IPS-15b (cell line): ENCODE results near the gene APOF.
"Not testable (repeated sequence)": the region's sequence is repeated elsewhere in the genome, so short reads cannot be mapped to it uniquely, and the experiment has no call there.

Source experiments
- H3K27me3 ChIP-seq: one replicate; pipeline ENCODE4 v1.6.1; 2013; ENCODE audit warnings: low read length; ENCODE audit not compliant: control insufficient read depth, insufficient read depth
- H3K36me3 ChIP-seq: one replicate; pipeline ENCODE4 v1.6.1; 2013; ENCODE audit warnings: low read length; ENCODE audit not compliant: control insufficient read depth, insufficient read depth
- H3K4me1 ChIP-seq: one replicate; pipeline ENCODE4 v1.6.1; 2013; ENCODE audit warnings: mild to moderate bottlenecking, low read length; ENCODE audit not compliant: control insufficient read depth, insufficient read depth
- H3K4me3 ChIP-seq: one replicate; pipeline ENCODE4 v1.5.1; 2013; ENCODE audit warnings: low read depth, low read length
- H3K9ac ChIP-seq: one replicate; pipeline ENCODE4 v1.6.1; 2013; ENCODE audit warnings: low read depth, mild to moderate bottlenecking, low read length
- H3K9me3 ChIP-seq: one replicate; pipeline ENCODE4 v1.6.1; 2013; ENCODE audit warnings: mild to moderate bottlenecking, low read length; ENCODE audit not compliant: control insufficient read depth, insufficient read depth

APOF gene

DNA sequence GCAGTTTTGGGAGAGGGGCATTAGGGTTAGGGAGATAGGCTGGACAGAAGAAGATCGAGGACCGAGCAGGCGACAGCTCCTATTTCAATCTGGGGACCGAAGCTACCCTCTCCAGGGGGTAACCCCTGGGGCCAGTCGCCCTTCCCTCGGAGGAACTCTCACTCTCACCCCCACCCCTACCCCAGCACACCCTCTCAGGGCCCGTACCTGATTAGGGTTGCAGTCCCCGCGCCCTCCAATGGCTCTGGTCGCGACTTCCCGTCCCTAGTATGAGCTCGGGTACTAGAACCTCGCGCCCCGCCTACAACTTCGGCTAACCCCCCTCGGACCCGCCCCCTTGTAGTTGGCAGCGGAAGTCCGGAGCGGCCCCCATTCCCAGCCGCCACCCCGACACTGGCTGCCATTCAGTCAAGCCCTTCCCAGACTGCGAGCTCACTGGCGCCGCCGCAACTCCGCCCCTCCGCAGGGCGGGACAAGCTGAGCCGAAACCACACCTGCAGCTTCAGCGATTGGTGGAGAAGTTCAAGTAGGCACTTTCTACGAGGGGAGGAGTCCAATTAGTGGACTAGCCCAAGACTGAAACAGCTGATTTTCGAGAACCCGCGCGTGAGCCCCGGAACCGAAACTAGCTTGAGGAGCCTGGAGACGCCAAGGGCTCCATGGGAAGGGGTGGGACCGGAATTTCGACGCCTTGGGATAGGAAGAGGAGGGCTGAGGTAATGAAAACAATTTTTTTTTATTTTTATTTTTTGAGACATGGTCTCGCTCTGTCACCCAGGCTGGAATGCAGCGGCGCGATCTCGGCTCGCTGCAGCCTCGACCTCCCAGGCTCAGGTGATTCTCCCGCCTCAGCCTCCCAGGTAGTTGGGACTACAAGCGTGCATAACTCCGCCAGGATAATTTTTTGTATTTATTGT, 2.5 kb downstream of the APOF start, which contains the start of gene STAT2:
Gene STAT2, minus strand, starts transcription at position 257 of the 917 bp plus-strand sequence. CDS start 3,536 bp downstream, outside the sequence.
- H3K9me3 ChIP-seq, result no peaks in the 10 kb centered on the region
- peaks cover 11% of the 10 kb centered on the region for H3K4me1 ChIP-seq
- H3K36me3 ChIP-seq, result peaks cover 14% of the 10 kb centered on the region
- no peaks in the 10 kb centered on the region for H3K27me3 ChIP-seq
- peak within 1 kb of the TSS; percentile 79 for H3K9ac ChIP-seq
- H3K4me3 ChIP-seq, result peak within 1 kb of the TSS; percentile 67

DNA sequence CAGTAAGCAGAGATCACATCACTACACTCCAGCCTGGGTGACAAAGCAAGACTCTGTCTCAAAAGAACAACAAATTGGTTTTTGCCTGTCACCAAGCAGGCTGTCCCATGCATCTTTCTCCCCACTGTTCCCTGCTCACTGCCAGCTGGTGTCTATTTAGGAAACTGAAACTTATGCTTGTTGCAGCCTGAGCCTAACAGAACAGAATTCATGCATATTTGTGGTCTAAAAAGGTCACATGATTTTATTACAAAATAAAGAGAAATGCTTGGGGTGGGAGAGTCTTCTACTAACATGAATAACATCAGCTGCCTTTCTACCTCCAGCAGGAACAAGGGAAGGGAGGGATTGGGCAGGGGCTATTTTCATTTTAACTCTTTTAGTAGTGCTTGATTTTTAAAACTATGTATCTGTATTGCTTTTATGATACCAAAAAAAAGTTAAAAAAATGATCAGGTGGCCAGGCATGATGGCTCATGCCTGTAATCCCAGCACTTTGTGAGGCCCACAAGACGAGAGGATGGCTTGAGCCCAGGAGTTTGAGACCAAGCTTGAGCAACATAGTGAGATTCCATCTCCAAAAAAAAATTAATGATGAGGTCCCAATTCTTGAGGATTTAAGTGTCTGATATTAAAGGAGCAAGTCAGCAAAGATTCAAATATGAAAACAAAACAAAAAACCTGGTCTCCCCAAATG, 3.7 kb downstream of the APOF start:
- Histone ChIP-seq H3K4me1 (peaks cover 11% of the 10 kb centered on the region), H3K9ac (peak overlapping the region; percentile 29), H3K4me3 (peak overlapping the region; percentile 65), H3K36me3 (peaks cover 25% of the 10 kb centered on the region), H3K9me3 (no peaks in the 10 kb centered on the region), H3K27me3 (no peaks in the 10 kb centered on the region)

DNA sequence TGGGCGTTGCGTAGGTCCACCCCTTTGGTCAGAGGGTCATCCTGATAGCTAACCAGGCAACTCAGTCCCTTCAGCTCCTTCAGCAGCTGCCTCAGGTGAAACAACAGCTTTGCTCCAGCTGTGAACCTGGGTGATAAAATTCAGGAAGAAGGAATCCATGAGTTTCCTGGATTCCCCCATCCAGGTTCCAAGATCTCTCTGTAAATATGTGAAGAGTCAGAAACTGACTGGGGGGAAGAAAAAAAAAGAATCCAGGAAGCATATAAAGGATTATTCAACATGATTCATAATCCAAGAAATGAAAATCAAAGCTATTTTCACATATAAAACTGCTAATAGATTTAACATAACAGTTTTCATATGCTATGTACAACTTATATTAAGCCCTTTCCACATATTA, 11.3 kb downstream of the APOF start:
- H3K36me3 ChIP-seq, result peaks cover 54% of the 10 kb centered on the region

DNA sequence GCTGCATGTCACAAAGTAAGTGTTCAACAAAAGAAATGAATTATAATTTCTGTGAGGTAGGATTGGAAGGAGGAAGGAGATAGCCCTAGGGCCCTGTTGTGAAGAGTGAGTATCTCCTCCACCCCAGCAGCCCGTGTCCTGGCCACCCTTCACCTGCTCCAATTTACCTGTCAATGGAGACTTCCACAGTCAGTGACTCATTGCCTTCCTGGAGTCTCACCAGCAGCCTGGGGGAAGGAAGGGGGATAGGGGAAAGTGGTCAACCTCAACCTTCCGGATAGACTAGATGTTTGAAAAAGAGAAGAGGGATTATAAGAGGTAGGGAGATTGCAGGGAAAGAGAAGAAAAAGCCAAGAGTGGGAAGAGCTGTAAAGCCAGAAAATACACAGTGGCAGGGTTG, 12.0 kb downstream of the APOF start:
- H3K4me1 ChIP-seq, result no peaks in the 10 kb centered on the region
- H3K9ac ChIP-seq, result no peak overlapping the region
- H3K36me3 ChIP-seq, result peaks cover 54% of the 10 kb centered on the region
- H3K27me3 ChIP-seq, result no peaks in the 10 kb centered on the region
- H3K9me3 ChIP-seq, result no peaks in the 10 kb centered on the region
- H3K4me3 ChIP-seq, result no peak overlapping the region

More for the DNA sequence above, 11.3 kb downstream of the APOF start:
- Histone ChIP-seq H3K4me3 (no peak overlapping the region), H3K4me1 (no peaks in the 10 kb centered on the region), H3K9ac (no peak overlapping the region), H3K9me3 (no peaks in the 10 kb centered on the region), H3K27me3 (no peaks in the 10 kb centered on the region)

DNA sequence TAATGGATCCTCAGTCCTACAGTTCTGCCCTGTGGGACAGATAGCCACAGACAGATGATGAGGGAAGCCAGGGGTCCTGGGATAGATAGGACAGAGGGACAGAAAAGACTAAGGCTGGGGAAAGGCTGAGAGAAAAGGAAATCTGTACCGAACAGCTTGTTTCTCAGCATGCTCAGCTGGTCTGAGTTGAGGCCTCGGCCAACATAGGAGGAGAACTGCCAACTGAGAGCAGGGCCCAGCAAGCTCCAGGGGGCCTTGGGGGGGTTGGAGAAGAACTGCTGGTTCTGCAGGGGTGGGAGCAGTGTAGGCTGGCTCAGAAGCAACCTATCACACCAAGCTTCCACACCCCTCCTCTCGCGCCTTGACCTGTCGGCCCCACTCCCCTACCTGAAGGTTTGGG, 13.9 kb downstream of the APOF start:
- peaks cover 37% of the 10 kb centered on the region for H3K36me3 ChIP-seq
- H3K27me3 ChIP-seq, result no peaks in the 10 kb centered on the region
- no peak overlapping the region for H3K9ac ChIP-seq
- H3K9me3 ChIP-seq, result no peaks in the 10 kb centered on the region
- H3K4me3 ChIP-seq, result no peak overlapping the region
- H3K4me1 ChIP-seq, result no peaks in the 10 kb centered on the region

DNA sequence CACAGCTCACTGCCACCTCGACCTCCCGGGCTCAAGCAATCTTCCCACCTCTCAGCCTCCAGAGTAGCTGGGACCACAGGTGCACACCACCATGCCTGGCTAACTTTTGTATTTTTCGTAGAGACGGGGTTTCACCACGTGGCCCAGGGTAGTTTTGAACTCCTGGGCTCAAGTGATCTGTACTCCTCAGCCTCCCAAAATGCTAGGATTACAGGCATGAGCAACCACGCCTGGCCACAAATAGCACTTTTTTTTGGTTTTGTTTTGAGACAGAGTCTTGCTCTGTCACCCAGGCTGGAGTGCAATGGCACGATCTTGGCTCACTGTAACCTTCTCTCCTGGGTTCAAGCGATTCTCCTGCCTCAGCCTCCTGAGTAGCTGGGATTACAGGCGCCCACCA, 15.4 kb downstream of the APOF start:
- not testable (repeated sequence) for H3K4me1 ChIP-seq, H3K9me3 ChIP-seq, H3K27me3 ChIP-seq, H3K9ac ChIP-seq, H3K4me3 ChIP-seq
- peaks cover 51% of the 10 kb centered on the region for H3K36me3 ChIP-seq

DNA sequence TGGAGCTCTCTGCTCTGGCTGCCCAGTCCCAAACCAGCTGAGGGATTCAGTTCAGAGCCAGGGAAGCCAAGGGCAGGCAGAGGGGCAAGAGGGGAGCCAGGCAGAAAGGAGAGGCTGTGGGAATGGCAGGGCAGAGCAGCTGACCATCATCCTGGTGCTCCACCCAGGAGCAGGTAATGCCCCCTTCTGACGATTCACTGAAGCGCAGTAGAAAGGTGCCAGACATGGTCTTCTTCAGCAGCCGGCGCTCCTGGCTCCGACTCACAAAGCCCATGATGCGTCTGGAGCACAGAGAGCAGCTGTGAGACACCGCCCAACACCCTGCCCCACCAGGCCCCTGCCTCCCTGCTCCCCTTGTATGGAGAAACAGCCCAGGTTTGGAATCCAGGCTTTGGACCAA, 16.0 kb downstream of the APOF start:
- H3K9ac ChIP-seq, result no peak overlapping the region
- H3K27me3 ChIP-seq, result no peaks in the 10 kb centered on the region
- H3K4me1 ChIP-seq, result no peaks in the 10 kb centered on the region
- no peak overlapping the region for H3K4me3 ChIP-seq
- H3K9me3 ChIP-seq, result no peaks in the 10 kb centered on the region
- peaks cover 51% of the 10 kb centered on the region for H3K36me3 ChIP-seq

DNA sequence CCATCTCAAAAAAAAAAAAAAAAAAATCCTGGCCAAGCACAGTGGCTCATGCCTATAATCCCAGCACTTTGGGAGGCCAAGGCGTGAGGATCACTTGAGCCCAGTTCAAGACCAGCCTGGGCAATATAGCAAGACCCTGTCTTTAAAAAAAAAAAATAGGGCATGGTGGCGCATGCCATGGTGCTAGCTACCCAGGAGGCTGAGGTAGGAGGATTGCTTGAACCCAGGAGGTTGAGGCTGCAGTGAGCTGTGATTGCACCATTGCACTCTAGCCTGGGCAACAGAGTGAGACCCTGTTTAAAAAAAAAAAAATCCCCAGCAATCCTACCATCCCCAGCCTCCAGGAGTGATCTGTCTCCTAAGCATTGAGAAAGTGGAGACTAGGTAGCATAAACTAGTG, 20.4 kb downstream of the APOF start:
- H3K36me3 ChIP-seq, result peaks cover 24% of the 10 kb centered on the region
- H3K9ac ChIP-seq, H3K4me3 ChIP-seq, H3K27me3 ChIP-seq, H3K9me3 ChIP-seq: not testable (repeated sequence)
- peaks cover 16% of the 10 kb centered on the region for H3K4me1 ChIP-seq

DNA sequence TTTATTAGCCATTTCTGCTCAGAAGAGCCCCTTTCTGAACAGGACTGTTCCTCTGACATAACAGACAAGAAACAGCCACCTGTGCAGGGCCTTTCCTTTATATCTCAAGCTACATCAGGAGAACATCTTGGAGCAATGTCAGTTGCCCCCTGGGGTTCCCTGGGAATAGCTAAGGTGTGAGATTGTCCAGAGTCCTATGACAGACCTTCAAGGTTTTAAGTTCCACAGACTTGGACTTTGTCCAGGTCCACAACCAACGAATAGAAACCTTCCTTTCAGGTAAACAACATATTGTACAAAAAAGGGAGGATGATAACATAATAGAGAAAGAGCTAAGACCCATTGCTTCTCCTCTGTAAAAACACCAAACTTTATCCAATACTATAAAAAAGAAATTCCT, 21.0 kb downstream of the APOF start:
- Histone ChIP-seq H3K4me3 (no peak overlapping the region), H3K9ac (no peak overlapping the region), H3K9me3 (no peaks in the 10 kb centered on the region), H3K27me3 (no peaks in the 10 kb centered on the region), H3K4me1 (peaks cover 19% of the 10 kb centered on the region), H3K36me3 (peaks cover 24% of the 10 kb centered on the region)

DNA sequence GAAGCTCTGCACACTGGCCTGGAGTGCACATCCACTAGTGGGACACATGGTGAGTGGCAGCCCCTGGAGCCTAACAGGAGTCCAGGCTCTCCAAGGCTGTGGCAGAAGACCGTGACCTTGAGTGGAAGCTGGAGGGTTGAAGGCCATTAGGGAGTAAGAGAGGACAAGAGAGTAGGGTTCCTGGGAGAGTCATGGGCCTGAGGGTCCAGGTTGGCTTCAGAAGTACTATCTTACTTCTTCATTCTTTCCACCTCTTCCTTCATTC, 23.6 kb downstream of the APOF start:
- Histone ChIP-seq H3K36me3 (peaks cover 14% of the 10 kb centered on the region), H3K4me3 (peak overlapping the region; percentile 49), H3K9ac (no peak overlapping the region), H3K4me1 (peaks cover 21% of the 10 kb centered on the region), H3K9me3 (no peaks in the 10 kb centered on the region), H3K27me3 (no peaks in the 10 kb centered on the region)

DNA sequence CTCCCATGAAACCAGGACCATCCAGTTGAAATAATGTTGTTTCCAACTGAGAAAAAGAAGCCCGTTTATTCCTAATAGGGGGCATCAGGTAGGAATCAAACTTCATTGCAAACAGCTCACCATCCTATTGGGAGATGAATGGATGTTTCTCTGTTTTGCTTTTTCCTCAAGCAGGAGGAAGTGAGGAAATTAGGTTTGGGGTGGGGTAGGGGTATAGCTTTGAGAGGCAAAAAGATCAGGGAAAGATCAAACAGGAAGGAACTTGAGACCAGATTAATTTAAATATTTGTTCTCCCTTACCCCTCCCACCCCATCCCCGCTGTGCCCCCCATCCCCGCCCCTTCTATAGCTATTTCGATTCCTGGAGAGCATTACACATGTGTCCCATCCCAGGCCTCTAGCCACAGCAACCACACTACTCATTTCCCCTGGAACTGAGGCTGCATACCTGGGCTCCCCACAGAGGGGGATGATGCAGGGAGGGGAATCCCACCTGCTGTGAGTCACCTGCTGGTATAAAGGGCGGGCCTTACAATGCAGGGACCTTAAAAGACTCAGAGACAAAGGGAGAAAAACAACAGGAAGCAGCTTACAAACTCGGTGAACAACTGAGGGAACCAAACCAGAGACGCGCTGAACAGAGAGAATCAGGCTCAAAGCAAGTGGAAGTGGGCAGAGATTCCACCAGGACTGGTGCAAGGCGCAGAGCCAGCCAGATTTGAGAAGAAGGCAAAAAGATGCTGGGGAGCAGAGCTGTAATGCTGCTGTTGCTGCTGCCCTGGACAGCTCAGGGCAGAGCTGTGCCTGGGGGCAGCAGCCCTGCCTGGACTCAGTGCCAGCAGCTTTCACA, 24.1 kb downstream of the APOF start, which contains the start of gene IL23A:
Gene IL23A, plus strand, starts transcription at position 577 of the 850 bp plus-strand sequence. Its CDS starts 161 bp downstream, at position 738.
- Histone ChIP-seq H3K9me3 (no peaks in the 10 kb centered on the region), H3K4me3 (peak within 1 kb of the TSS; percentile 49), H3K36me3 (peaks cover 11% of the 10 kb centered on the region), H3K9ac (peak within 1 kb of the TSS; percentile 32), H3K4me1 (peaks cover 21% of the 10 kb centered on the region), H3K27me3 (no peaks in the 10 kb centered on the region)
